H1 (cell line): Measurements from ENCODE around the gene SH3RF3. TPM values are rescaled to one million over a fixed set of nuclear protein-coding genes. Genes with fewer than 3 reads are reported as not detected.

ENCODE experiments used
- CTCF ChIA-PET: fragments of 300-600 bp; sonication (Branson Sonifier 250); formaldehyde crosslinking; loops from one replicate; lab custom pipeline; 2021; ENCODE audit not compliant: partially characterized antibody; lab: Charles Lee
- POLR2A ChIA-PET: fragments of 300-600 bp; sonication (Branson Sonifier 250); formaldehyde crosslinking; loops from one replicate; lab custom pipeline; 2021; ENCODE audit warnings: inconsistent platforms; ENCODE audit not compliant: partially characterized antibody; lab: Charles Lee
- DNase-seq, 2 experiments: peaks; one replicate each; pipeline versions ENCODE4 v3.0.0 to v3.0.0-alpha.2; 2010 to 2022; ENCODE audit warnings: low spot score in 2 of 2, low read depth in 1 of 2, mixed read lengths in 1 of 2
- FAIRE-seq: peaks from 2 replicates; lab custom pipeline; 2011; peaks lifted over from hg19 to GRCh38; lab: Jason Lieb, UNC
- H2AFZ ChIP-seq: 2 replicates; pipeline ENCODE4 v1.8.1; 2012; ENCODE audit warnings: low read length, inconsistent platforms
- H2AK5ac ChIP-seq: 2 replicates; pipeline ENCODE4 v1.6.1; 2013; ENCODE audit warnings: low read depth, low read length
- H2BK120ac ChIP-seq: replicated peaks from 2 replicates; pipeline ENCODE3; 2013; ENCODE audit warnings: low read depth, low read length, inconsistent platforms
- H2BK12ac ChIP-seq: 2 replicates; pipeline ENCODE4 v1.6.1; 2013; ENCODE audit warnings: low read depth, low read length
- H2BK15ac ChIP-seq: 2 replicates; pipeline ENCODE4 v1.6.1; 2013; ENCODE audit warnings: low read length
- H2BK20ac ChIP-seq: 2 replicates; pipeline ENCODE4 v1.6.1; 2013; ENCODE audit warnings: low read length
- H2BK5ac ChIP-seq: 2 replicates; pipeline ENCODE4 v1.6.1; 2013; ENCODE audit warnings: low read depth, low read length
- H3K14ac ChIP-seq: 2 replicates; pipeline ENCODE4 v1.6.1; 2013; ENCODE audit warnings: inconsistent platforms; ENCODE audit not compliant: insufficient read length
- H3K18ac ChIP-seq: 2 replicates; pipeline ENCODE4 v1.6.1; 2013; ENCODE audit warnings: low read length; ENCODE audit errors: extremely low read depth
- H3K23ac ChIP-seq: 2 replicates; pipeline ENCODE4 v1.6.1; 2013; ENCODE audit warnings: inconsistent platforms; ENCODE audit not compliant: insufficient read length
- H3K23me2 ChIP-seq: 2 replicates; pipeline ENCODE4 v1.6.1; 2013; ENCODE audit warnings: low read depth, low read length
- H3K27ac ChIP-seq: 2 replicates; pipeline ENCODE4 v1.6.1; 2011; ENCODE audit warnings: low read depth, low read length, inconsistent platforms
- H3K27me3 ChIP-seq, 4 experiments: replicated peaks in 1 of 4; 1 replicate in 1 of 4; 2 replicates in 3 of 4; pipeline versions ENCODE4 v1.6.1 to v1.8.1; 2011 to 2013; ENCODE audit warnings: low read length in 3 of 4, mild to moderate bottlenecking in 3 of 4, inconsistent platforms in 2 of 4, mixed read lengths in 2 of 4, moderate library complexity in 1 of 4; ENCODE audit not compliant: control insufficient read depth in 3 of 4, insufficient read depth in 3 of 4; ENCODE audit errors: extremely low read depth in 1 of 4
- H3K36me3 ChIP-seq, 4 experiments: 2 replicates each; pipeline versions ENCODE4 v1.6.1 to v1.8.1; 2011 to 2013; ENCODE audit warnings: mild to moderate bottlenecking in 4 of 4, low read length in 3 of 4, moderate library complexity in 2 of 4, control low read depth in 1 of 4, inconsistent platforms in 1 of 4; ENCODE audit not compliant: insufficient read depth in 4 of 4, control insufficient read depth in 2 of 4
- H3K4ac ChIP-seq: replicated peaks from 2 replicates; pipeline ENCODE3; 2013; ENCODE audit warnings: low read length, low read depth, mixed read lengths, inconsistent platforms; ENCODE audit not compliant: insufficient read length
- H3K4me1 ChIP-seq, 4 experiments: replicated peaks in 1 of 4; 1 replicate in 1 of 4; 2 replicates in 3 of 4; pipeline versions ENCODE4 v1.6.1 to v1.8.1; 2011 to 2013; ENCODE audit warnings: low read length in 3 of 4, inconsistent platforms in 2 of 4, mixed read lengths in 1 of 4; ENCODE audit not compliant: insufficient read depth in 4 of 4, control insufficient read depth in 3 of 4
- H3K4me2 ChIP-seq, 2 experiments: 2 replicates each; pipeline versions ENCODE4 v1.6.1 to v1.8.1; 2011 to 2013; ENCODE audit warnings: low read depth in 2 of 2, low read length in 2 of 2, control low read depth in 1 of 2, inconsistent platforms in 1 of 2, mild to moderate bottlenecking in 1 of 2; ENCODE audit not compliant: insufficient read depth in 1 of 2
- H3K4me3 ChIP-seq, 4 experiments: fragments of 200-600, 300-600 bp in 1 of 4; sonication (generic), shearing (Covaris generic), sonication (Bioruptor Twin) in 1 of 4; 2 replicates each; pipeline versions ENCODE4 v1.5.1 to v1.8.1; 2011 to 2016; ENCODE audit warnings: low read length in 4 of 4, low read depth in 3 of 4, control low read depth in 2 of 4, inconsistent platforms in 2 of 4, mild to moderate bottlenecking in 2 of 4, mixed read lengths in 1 of 4, moderate library complexity in 1 of 4; ENCODE audit not compliant: insufficient read depth in 2 of 4; ENCODE audit errors: extremely low read depth in 1 of 4
- H3K56ac ChIP-seq: replicated peaks from 2 replicates; pipeline ENCODE3; 2013; ENCODE audit warnings: low read depth, mild to moderate bottlenecking, mixed read lengths, low read length, inconsistent platforms; ENCODE audit not compliant: insufficient read length
- H3K79me1 ChIP-seq: 2 replicates; pipeline ENCODE4 v1.6.1; 2013; ENCODE audit warnings: low read depth, low read length, control low read depth
- H3K79me2 ChIP-seq, 2 experiments: 2 replicates each; pipeline versions ENCODE4 v1.6.1 to v1.8.1; 2012 to 2013; ENCODE audit warnings: low read length in 2 of 2, mild to moderate bottlenecking in 2 of 2, inconsistent platforms in 1 of 2; ENCODE audit not compliant: insufficient read depth in 2 of 2, control insufficient read depth in 1 of 2
- H3K9ac ChIP-seq, 4 experiments: replicated peaks in 1 of 4; 1 replicate in 1 of 4; 2 replicates in 3 of 4; pipeline versions ENCODE4 v1.6.1 to v1.8.1; 2011 to 2013; ENCODE audit warnings: low read depth in 3 of 4, low read length in 3 of 4, control low read depth in 2 of 4, mild to moderate bottlenecking in 2 of 4, moderate library complexity in 2 of 4, inconsistent platforms in 1 of 4; ENCODE audit errors: extremely low read depth in 1 of 4
- H3K9me3 ChIP-seq, 2 experiments: 2 replicates each; pipeline versions ENCODE4 v1.6.1 to v1.8.1; 2012 to 2013; ENCODE audit warnings: mild to moderate bottlenecking in 2 of 2, moderate library complexity in 2 of 2, control low read depth in 1 of 2, inconsistent platforms in 1 of 2, low read depth in 1 of 2, low read length in 1 of 2, mixed read lengths in 1 of 2; ENCODE audit not compliant: insufficient read depth in 2 of 2
- H4K20me1 ChIP-seq, 2 experiments: replicated peaks in 1 of 2; 2 replicates each; pipeline versions ENCODE3 to v1.8.1; 2011 to 2013; ENCODE audit warnings: inconsistent platforms in 2 of 2, low read length in 2 of 2, mild to moderate bottlenecking in 1 of 2; ENCODE audit not compliant: insufficient read depth in 2 of 2, control insufficient read depth in 1 of 2
- H4K5ac ChIP-seq: 2 replicates; pipeline ENCODE4 v1.6.1; 2013; ENCODE audit warnings: low read length, low read depth, mixed read lengths, inconsistent platforms; ENCODE audit not compliant: insufficient read length
- H4K8ac ChIP-seq: 2 replicates; pipeline ENCODE4 v1.8.0; 2013; ENCODE audit warnings: mild to moderate bottlenecking, moderate library complexity, low read length, inconsistent platforms; ENCODE audit not compliant: insufficient read depth; ENCODE audit errors: extremely low read depth
- H4K91ac ChIP-seq: replicated peaks from 2 replicates; pipeline ENCODE3; 2013; ENCODE audit warnings: low read length, mixed read lengths, inconsistent platforms; ENCODE audit not compliant: insufficient read length
- CBX5 ChIP-seq: fragments of 300-800, 300-1000 bp; sonication (generic); IDR thresholded peaks from 2 replicates; pipeline ENCODE4 v1.7.1; 2016; ENCODE audit warnings: antibody characterized with exemption, low read length, low read depth
- CBX8 ChIP-seq: fragments of 300-800, 300-1000 bp; sonication (generic); IDR thresholded peaks from 2 replicates; pipeline ENCODE4 v1.7.1; 2016; ENCODE audit warnings: low read depth, low read length, borderline replicate concordance
- CEBPB ChIP-seq: IDR thresholded peaks from 2 replicates; pipeline ENCODE4 v1.6.1; 2012; ENCODE audit warnings: low read depth, low read length
- KDM5A ChIP-seq: fragments of 200-600 bp; IDR thresholded peaks from 2 replicates; pipeline ENCODE4 v1.7.1; 2012; ENCODE audit warnings: mild to moderate bottlenecking, low read length, inconsistent platforms, mixed read lengths
- MAFK ChIP-seq: IDR thresholded peaks from 2 replicates; pipeline ENCODE4 v1.6.1; 2012; ENCODE audit warnings: low read depth, mild to moderate bottlenecking, improper control_type of control experiment, low read length
- POLR2AphosphoS5 ChIP-seq: IDR thresholded peaks from 2 replicates; pipeline ENCODE4 v1.6.1; 2011; ENCODE audit warnings: low read depth, low read length
- SIX5 ChIP-seq: IDR thresholded peaks from 2 replicates; pipeline ENCODE4 v1.6.1; 2011; ENCODE audit warnings: mild to moderate bottlenecking, low read depth, low read length
- SP1 ChIP-seq: IDR thresholded peaks from 2 replicates; pipeline ENCODE4 v1.6.1; 2011; ENCODE audit warnings: low read depth, low read length
- SRF ChIP-seq: IDR thresholded peaks from 2 replicates; pipeline ENCODE4 v1.6.1; 2011; ENCODE audit warnings: mild to moderate bottlenecking, low read depth, low read length, moderate library complexity
- TAF7 ChIP-seq: optimal IDR thresholded peaks from 2 replicates; pipeline ENCODE3; 2011; ENCODE audit warnings: low read depth, mild to moderate bottlenecking, inconsistent platforms, low read length, moderate library complexity, borderline replicate concordance
- WGBS, 2 experiments: shearing (Covaris generic) in 1 of 2; methylation state at CpG; one replicate each; pipeline versions ENCODE4 v1.1.6 to v1.1.7; 2013 to 2015; ENCODE audit warnings: low lambda C conversion rate in 2 of 2, mixed read lengths in 2 of 2, inconsistent platforms in 1 of 2, low coverage in 1 of 2, missing lambda C conversion rate in 1 of 2; ENCODE audit not compliant: insufficient replicate concordance in 2 of 2, insufficient coverage in 1 of 2, insufficient read length in 1 of 2; ENCODE audit errors: extremely low coverage in 1 of 2, missing lambda C conversion rate in 1 of 2; 5-methylcytosine and 5-hydroxymethylcytosine counted together
- polyA plus RNA-seq, 7 experiments: library from polyadenylated mRNA; depleted of rRNA in 3 of 7; stranded (reverse) in 5 of 7; unstranded in 2 of 7; fragments of >200 nt in 5 of 7; fragments of 200-250 nt in 2 of 7; gene quantifications; 1 replicate in 5 of 7; 2 replicates in 1 of 7; 4 replicates in 1 of 7; pipeline versions ENCODE4 v1.2.1 to v1.2.3, GENCODE V29; 2011 to 2013; ENCODE audit warnings: missing spikeins in 2 of 7, mixed read lengths in 2 of 7
- total RNA-seq: library from RNA; stranded (reverse); fragmentation: NEBNext Ultra II Directional; extraction: Animal tissue kit (Norgen Biotek cat#: 25700); gene quantifications from 2 replicates; pipeline ENCODE4 v1.2.1, GENCODE V29; 2021
- TF ChIP-seq, protein P1 (sequence below): IDR thresholded peaks from 2 replicates; pipeline ENCODE4 v1.6.1; 2012; ENCODE audit warnings: low read length, inconsistent platforms
- TF ChIP-seq, protein P2 (sequence below): IDR thresholded peaks from 2 replicates; pipeline ENCODE4 v1.6.1; 2012; ENCODE audit warnings: inconsistent platforms

SH3RF3 gene
- total and polyA plus RNA-seq, 2 of the 8 experiments (the other 6 are each of a cell fraction or from before 2014, with no cell fraction given) = 0.11 to 0.65 TPM

DNA sequence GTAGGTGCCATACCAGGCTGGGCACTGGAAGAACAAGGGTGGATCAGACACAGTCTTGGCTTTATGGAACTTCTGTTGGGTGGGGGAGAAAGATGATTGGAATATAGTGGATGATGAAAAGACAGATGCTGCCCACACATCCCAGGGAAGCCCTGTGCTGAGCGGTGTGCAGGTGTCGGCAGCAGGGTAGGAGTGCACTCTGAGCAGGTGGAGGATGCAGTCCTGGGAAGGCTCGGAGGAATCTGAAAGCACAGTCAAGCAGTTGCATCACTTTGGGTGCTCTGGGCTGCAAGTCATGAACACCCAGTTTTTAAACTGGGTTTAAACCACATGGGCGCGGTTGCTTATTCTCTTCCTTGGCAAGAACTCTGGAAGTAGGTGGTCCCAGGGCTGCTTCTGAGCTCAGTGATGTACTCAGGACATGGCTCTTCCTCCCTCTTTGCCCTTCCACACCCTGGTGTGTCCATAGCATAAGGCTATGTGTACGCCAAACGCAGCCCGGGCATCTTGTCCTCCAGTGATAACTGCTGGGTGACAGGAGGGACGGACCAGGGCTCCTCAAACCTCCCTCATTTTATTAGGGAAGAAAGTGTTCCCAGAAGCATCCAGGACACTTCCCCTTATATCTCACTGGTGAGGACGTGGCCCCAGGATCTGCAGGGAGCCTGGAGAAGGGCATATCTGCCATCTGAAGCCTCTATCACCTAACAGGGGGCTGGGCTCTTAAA lies 84.0 kb downstream of the SH3RF3 start:
- H3K9me3 ChIP-seq = no peaks in the 10 kb centered on the region
- no peaks in the 10 kb centered on the region for H3K23me2 ChIP-seq
- no peaks in the 10 kb centered on the region for H3K79me1 ChIP-seq
- H2BK12ac ChIP-seq = no peak overlapping the region
- no peak overlapping the region for H4K5ac ChIP-seq
- POLR2A ChIA-PET = no interaction called here
- no peak overlapping the region for H3K23ac ChIP-seq
- no peak overlapping the region for H3K4me2 ChIP-seq
- H3K4ac ChIP-seq = no peak overlapping the region
- 86% methylated on average over 10 of the region's 10 CpGs; no CpG with 5 or more reads in 1 of the 2 experiments for WGBS, 2 experiments
- no peaks in the 10 kb centered on the region; a peak in 1 of 7 replicates for H3K4me1 ChIP-seq
- no peak overlapping the region for H2AK5ac ChIP-seq
- H4K8ac ChIP-seq = no peak overlapping the region
- FAIRE-seq (no peak), DNase-seq (no peak)
- H3K27ac ChIP-seq = no peak overlapping the region
- H3K56ac ChIP-seq = no peak overlapping the region
- no peak overlapping the region for H3K4me3 ChIP-seq
- H3K79me2 ChIP-seq = no peaks in the 10 kb centered on the region
- H3K9ac ChIP-seq = no peak overlapping the region
- H2BK20ac ChIP-seq = no peak overlapping the region
- H4K91ac ChIP-seq = no peak overlapping the region
- CTCF ChIA-PET = interaction anchor here (0.5 to 2.0 kb wide), 3 partner anchors 11 to 1174 kb away, joined by 3 to 5 read pairs (median 4); no protein-coding TSS in a partner anchor
- H3K27me3 ChIP-seq = no peaks in the 10 kb centered on the region; a peak in 1 of 7 replicates
- H3K18ac ChIP-seq = no peak overlapping the region
- H2BK15ac ChIP-seq = 0 out of 2 replicates have a peak overlapping the region, but pooled peaks have one; percentile 2
- H2BK5ac ChIP-seq = no peak overlapping the region
- no peaks in the 10 kb centered on the region for H3K36me3 ChIP-seq
- H2AFZ ChIP-seq = no peak overlapping the region
- H2BK120ac ChIP-seq = no peak overlapping the region
- no peak overlapping the region for H3K14ac ChIP-seq
- no peaks in the 10 kb centered on the region for H4K20me1 ChIP-seq
- TF ChIP-seq POLR2AphosphoS5 (no peak), SRF (no peak), CBX5 (no peak), SP1 (no peak), TAF7 (no peak), CEBPB (no peak), MAFK (no peak), KDM5A (no peak), CBX8 (no peak), SIX5 (no peak)
- TF ChIP-seq, protein P1, sequence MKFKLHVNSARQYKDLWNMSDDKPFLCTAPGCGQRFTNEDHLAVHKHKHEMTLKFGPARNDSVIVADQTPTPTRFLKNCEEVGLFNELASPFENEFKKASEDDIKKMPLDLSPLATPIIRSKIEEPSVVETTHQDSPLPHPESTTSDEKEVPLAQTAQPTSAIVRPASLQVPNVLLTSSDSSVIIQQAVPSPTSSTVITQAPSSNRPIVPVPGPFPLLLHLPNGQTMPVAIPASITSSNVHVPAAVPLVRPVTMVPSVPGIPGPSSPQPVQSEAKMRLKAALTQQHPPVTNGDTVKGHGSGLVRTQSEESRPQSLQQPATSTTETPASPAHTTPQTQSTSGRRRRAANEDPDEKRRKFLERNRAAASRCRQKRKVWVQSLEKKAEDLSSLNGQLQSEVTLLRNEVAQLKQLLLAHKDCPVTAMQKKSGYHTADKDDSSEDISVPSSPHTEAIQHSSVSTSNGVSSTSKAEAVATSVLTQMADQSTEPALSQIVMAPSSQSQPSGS = no peak
- TF ChIP-seq, protein P2, sequence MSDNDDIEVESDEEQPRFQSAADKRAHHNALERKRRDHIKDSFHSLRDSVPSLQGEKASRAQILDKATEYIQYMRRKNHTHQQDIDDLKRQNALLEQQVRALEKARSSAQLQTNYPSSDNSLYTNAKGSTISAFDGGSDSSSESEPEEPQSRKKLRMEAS = no peak
